ENCODE results near the gene XKRX.

XKRX gene

DNA sequence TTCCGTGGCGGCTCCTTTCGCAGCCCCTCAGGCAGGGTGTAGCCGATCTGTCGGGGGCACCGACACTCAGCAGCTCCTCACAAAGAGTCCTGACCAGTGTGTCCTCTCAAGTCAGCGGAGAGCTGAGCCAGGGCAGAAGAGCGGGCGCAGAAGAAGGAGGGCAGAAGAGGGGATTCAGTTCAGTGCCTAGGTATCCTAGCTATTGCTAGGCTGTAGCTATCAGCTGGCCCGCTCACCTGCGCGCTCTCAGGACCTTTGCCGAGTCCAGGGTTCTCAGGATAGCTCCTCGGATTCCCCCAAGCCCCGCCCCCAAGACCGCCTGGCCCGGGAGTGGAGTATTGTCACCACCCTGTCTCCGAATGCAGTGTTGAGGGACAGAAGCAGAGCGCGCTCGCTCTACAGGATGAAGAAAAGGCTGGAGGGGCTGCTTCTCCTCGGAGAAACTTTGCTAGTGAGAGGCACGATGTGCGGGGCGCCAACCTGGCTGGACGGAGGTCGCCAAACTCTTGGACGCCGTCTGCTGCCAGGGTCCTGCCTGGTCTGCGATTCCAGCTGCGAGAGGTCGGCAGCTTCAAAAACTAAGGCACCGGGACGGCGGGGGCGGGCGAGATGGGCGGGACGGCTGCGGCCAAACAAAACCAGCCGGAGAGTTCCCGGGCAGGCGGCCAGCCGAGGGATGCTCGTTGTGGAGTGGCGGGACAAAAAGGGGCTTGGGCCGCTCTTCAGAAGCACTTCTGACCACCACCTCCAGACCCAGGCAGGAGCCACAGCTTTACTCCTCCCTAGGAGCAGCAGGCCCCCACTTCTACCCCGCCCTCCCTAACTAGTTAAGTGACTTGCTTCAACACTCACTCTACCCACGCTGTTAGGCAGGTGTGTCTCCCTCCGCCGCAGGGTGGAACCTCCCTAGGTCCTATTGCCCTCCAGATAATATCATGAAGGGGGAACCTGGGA, at the start of gene XKRX:
Gene XKRX (minus strand): TSS at position 258 of the 954 bp plus-strand sequence. CDS start 613 bp downstream, outside the sequence.
- peak; percentile 18 to 25 for DNase-seq (ENCODE audit: low read depth in 2 of 2)

- DNase-seq (ENCODE audit: low read depth in 2 of 2), result no peak
These were observed 47.5 kb upstream of the XKRX start for GRCh38 chrX:100976211-100976610.

GRCh38 chrX:100975212-100975611, 46.5 kb upstream of the XKRX start:
- DNase-seq (ENCODE audit: low read depth in 2 of 2), result no peak

DNA sequence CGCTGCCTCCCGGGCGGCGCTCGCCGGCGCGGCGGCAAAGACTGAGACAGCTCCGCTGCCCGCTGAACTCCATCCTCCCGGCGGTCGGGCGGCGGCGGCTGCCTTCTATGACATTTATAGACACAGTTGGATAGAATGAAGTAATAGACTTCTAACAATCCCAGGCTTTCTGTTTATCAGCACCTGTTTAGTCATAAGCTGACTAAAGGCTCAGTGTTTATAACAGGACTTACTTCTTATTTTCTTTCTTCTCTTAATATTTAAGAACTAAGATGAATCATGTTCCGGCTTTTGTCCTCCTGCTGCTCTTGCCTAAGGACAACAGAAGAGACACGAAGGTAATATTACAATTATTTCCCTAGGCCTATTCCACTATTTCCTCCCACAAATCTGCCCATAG, 44.7 kb upstream of the XKRX start:
- DNase-seq (ENCODE audit: low read depth in 2 of 2), result no peak

- no peak for DNase-seq (ENCODE audit: low read depth in 2 of 2)
These were observed 41.2 kb upstream of the XKRX start for GRCh38 chrX:100969936-100970335.

- no peak for DNase-seq (ENCODE audit: low read depth in 2 of 2)
These were observed 40.7 kb upstream of the XKRX start, which contains the start of gene ARL13A for GRCh38 chrX:100969408-100969807. TSS of gene ARL13A (plus strand) at chrX:100969708. CDS start at chrX:100973690, 3,982 bp downstream.

DNA sequence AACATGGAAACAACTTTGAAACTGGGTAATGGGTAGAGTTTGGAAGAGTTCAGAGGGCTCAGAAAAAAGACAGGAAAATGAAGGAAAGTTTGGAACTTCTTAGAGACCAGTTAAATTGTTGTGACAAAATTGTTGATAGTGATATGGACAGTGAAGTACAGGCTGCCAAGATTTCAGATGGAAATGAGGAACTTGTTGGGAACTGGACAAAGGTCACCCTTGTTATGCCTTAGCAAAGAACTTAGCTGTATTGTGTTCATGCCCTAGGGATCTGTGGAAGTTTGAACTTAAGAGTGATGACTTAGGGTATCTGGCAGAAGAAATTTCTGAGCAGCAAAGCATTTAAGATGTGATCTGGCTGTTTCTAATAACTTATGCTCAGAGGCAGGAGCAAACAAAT, 35.6 kb upstream of the XKRX start:
- DNase-seq (ENCODE audit: low read depth in 2 of 2), result no peak

DNA sequence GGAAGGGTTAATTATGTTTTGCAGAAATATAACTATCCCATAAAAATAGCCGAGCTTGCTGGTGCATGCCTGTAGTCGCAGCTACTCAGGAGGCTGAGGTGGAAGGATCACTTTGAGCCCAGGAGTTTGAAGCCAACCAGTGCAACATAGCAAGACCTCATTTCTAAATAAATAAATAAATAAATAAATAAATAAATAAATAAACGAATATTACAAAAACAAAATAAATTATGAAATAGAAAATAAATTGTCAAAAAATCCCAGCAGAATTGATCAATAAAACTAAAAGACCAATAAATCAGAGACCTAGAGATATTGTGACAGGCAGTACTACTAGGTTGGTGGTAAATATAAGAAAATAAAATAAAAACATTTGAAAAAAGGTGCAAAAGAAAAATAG, 34.1 kb upstream of the XKRX start:
- no peak for DNase-seq (ENCODE audit: low read depth in 2 of 2)

- no peak for DNase-seq (ENCODE audit: low read depth in 2 of 2)
These were observed 19.8 kb upstream of the XKRX start for GRCh38 chrX:100948557-100948956.

- no peak for DNase-seq (ENCODE audit: low read depth in 2 of 2)
These were observed 17.7 kb upstream of the XKRX start for GRCh38 chrX:100946299-100946927.

DNA sequence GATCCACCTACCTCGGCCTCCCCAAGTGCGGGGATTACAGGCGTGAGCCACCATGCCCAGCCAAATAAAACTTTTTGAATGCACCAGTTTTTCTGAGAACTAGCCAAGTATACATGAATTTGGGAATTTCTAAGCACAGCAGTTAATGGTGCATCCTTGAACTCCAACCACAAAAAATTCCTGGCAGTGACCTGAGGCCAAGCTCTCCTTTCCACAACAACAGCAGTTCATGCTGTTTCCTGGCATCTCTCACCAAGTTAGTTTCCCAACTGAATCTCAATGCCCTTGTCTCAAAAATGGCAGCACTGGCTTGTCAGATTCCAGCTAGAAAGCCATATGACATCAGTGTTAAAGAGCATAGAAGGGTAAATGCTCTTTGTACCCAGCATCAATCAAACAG, 15.9 kb upstream of the XKRX start:
- no peak for DNase-seq (ENCODE audit: low read depth in 2 of 2)

- DNase-seq (ENCODE audit: low read depth in 2 of 2), result no peak
These were observed 10.6 kb upstream of the XKRX start for GRCh38 chrX:100939333-100939732.

- no peak for DNase-seq (ENCODE audit: low read depth in 2 of 2)
These were observed 7.0 kb upstream of the XKRX start for GRCh38 chrX:100935767-100936166.

GRCh38 chrX:100931925-100932285, 3.2 kb upstream of the XKRX start:
- DNase-seq (ENCODE audit: low read depth in 2 of 2), result no peak

DNA sequence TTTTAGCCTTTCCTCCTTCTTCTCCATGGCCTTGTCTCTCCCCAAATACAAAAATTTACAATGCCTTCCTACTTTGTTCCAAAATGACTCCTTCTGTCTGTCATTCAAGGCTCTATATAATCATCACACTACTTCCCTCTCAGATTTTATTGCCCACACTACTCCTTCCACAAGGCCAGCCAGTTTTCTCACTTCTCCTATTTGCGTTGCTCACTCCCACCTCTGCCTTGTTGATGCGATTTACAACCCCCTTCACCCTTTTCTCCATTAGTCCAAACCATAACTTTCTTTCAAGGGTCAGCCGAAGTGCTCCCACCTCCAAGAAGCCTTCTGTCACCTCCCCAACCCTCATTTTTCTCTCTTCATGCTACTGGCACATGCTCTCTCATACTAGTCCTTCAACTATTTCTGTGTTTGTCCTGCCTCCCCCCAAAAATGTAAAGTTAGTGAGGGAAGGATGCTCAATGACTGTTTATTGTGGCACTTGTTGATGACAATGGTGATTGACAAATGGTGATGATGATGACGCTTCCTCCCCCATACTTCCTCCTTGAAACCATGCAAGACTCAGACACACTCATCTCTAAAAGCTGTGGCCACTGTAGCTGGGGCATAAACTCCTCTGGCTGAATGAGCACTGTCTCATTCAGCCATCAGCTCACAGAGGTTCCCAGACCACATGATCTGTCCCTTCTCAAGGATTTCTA, 2.7 kb upstream of the XKRX start:
- no peak for DNase-seq (ENCODE audit: low read depth in 2 of 2)

DNA sequence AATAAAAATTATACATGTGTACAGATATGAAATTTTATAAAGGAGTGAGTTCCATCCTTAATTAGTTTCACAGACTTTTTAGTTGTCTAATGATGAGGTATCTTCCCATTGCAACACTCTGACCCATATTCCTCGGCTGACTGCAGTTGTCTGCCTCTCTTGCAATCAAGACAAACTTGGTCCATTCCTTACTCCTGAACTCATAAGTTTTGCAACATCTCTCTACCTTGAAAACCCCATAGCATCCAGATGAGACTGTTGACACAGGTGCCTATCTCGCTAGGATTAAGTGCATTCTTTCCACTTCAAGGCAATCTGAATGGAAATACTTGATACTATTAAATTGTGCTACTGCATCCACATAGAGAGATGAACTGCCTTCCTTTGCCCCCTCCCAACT, 2.3 kb downstream of the XKRX start:
- no peak for DNase-seq (ENCODE audit: low read depth in 2 of 2)

- DNase-seq (ENCODE audit: low read depth in 2 of 2), result no peak
These were observed 4.3 kb downstream of the XKRX start for GRCh38 chrX:100924375-100924774.

- no peak for DNase-seq (ENCODE audit: low read depth in 2 of 2)
These were observed 13.2 kb downstream of the XKRX start for GRCh38 chrX:100915562-100915961.

- DNase-seq (ENCODE audit: low read depth in 2 of 2), result no peak
These were observed 15.6 kb downstream of the XKRX start for GRCh38 chrX:100913111-100913510.

DNA sequence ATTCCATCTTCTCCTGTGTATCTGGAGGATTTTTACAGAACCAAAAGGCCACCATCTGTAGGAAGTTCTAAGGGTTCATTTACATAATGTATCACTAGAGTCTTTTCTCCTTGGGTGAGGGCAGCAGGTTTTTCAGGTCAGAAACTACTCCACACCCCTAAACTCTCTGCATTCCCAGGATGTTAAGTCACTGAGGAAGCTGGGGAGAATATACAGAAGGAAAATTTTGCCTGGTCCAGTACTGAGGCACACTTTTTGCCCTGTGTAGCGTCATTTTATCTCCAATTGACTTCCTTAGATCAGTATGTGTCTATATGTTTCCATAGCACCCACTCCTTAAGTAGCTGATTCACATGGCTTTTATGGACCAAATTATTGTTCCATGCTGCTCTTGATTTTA, 17.0 kb downstream of the XKRX start:
- DNase-seq (ENCODE audit: low read depth in 2 of 2), result no peak

- no peak for DNase-seq (ENCODE audit: low read depth in 2 of 2)
These were observed 23.1 kb downstream of the XKRX start for GRCh38 chrX:100905620-100906019.

GRCh38 chrX:100904433-100904832, 24.3 kb downstream of the XKRX start:
- no peak for DNase-seq (ENCODE audit: low read depth in 2 of 2)

Measured in stimulated activated CD8-positive, alpha-beta memory T cell treated with anti-CD3 and anti-CD28 coated beads, Interleukin-7, amount 100 ng/mL, for 4 hours (primary cell).